ENCODE measurements around the gene C11orf65. TPM values are rescaled to one million over a fixed set of nuclear protein-coding genes. Genes with fewer than 3 reads are reported as not detected.
A peak's percentile ranks its signal among the peaks of the same experiment; 100 is the strongest.
"Not testable (repeated sequence)": the region's sequence is repeated elsewhere in the genome, so short reads cannot be mapped to it uniquely, and the experiment has no call there.

C11orf65 gene
- total RNA-seq, 2 experiments from 2014 or later: 1.0 to 2.0 TPM

DNA sequence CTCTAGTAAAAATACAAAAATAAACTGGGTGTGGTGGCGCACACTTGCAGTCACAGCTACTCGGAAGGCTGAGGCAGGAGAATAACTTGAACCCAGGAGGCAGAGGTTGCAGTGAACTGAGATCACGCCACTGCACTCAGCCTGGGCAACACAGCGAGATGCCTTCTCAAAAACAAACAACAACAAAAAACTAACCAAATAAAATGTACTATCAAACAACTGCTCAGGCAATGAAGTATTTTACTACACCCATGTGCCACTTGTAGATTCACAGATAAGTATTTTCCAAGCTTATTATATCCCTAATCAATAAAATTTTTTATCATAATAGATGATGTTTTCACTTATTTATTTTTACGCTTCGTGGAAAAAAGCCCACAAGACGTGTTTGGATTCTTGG is 924 bp downstream of the C11orf65 start:
- no peaks in the 10 kb centered on the region for H3K27me3 Mint-ChIP-seq
- DNase-seq: peak; percentile 10
- H3K4me3 Mint-ChIP-seq: peak overlapping the region; percentile 99
- ChIA-PET POLR2A (interaction anchor here (1.0 to 1.2 kb wide), 3 partner anchors 32 to 441 kb away, joined by 3 to 4 read pairs (median 3); partner anchors contain the start of gene POGLUT3), CTCF (no interaction called here)
- H3K9me3 Mint-ChIP-seq: no peaks in the 10 kb centered on the region
- intact Hi-C loops (cut with micrococcal nuclease): loop anchor here (5.0 to 10.0 kb wide), 6 partner anchors 122 to 622 kb away; no protein-coding TSS in a partner anchor
- H3K27ac Mint-ChIP-seq: peak overlapping the region; percentile 99
- H3K4me1 Mint-ChIP-seq (ENCODE audit: low read depth): peaks cover 3% of the 10 kb centered on the region
- no peaks in the 10 kb centered on the region for H3K36me3 Mint-ChIP-seq

GRCh38 chr11:108453207-108453835 is 14.0 kb downstream of the C11orf65 start:
- intact Hi-C loops (cut with micrococcal nuclease): no loop called here
- ChIA-PET CTCF (no interaction called here), POLR2A (no interaction called here)
- no peaks in the 10 kb centered on the region for H3K4me1 Mint-ChIP-seq (ENCODE audit: low read depth)
- DNase-seq: no peak
- H3K4me3 Mint-ChIP-seq: no peak overlapping the region
- H3K9me3 Mint-ChIP-seq: peaks cover 26% of the 10 kb centered on the region
- H3K27ac Mint-ChIP-seq: no peak overlapping the region
- no peaks in the 10 kb centered on the region for H3K27me3 Mint-ChIP-seq
- peaks cover 7% of the 10 kb centered on the region for H3K36me3 Mint-ChIP-seq

DNA sequence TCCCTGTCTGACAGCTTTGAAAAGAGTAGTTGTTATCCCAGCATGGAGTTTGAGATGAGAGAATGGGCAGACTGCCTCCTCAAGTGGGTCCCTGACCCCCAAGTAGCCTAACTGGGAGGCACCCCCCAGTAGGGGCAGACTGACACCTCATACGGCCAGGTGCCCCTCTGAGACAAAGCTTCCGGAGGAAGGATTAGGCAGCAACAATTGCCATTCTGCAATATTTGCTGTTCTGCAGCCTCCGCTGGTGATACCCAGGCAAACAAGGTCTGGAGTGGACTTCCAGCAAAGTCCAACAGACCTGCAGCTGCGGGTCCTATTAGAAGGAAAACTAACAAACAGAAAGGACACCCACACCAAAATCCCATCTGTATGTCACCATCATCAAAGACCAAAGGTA is 25.9 kb downstream of the C11orf65 start:
- intact Hi-C loops (cut with micrococcal nuclease); DNase-seq; H3K4me3 Mint-ChIP-seq; H3K36me3 Mint-ChIP-seq; CTCF ChIA-PET; H3K27me3 Mint-ChIP-seq; H3K9me3 Mint-ChIP-seq; POLR2A ChIA-PET; H3K4me1 Mint-ChIP-seq (ENCODE audit: low read depth); H3K27ac Mint-ChIP-seq: not testable (repeated sequence)

- H3K36me3 Mint-ChIP-seq: peaks cover 5% of the 10 kb centered on the region
- H3K27me3 Mint-ChIP-seq: no peaks in the 10 kb centered on the region
- POLR2A ChIA-PET: no interaction called here
- CTCF ChIA-PET: interaction anchor here (0.6 kb wide), 1 partner anchor 126 kb away, joined by 3 read pairs; no protein-coding TSS in a partner anchor
- intact Hi-C loops (cut with micrococcal nuclease): no loop called here
- no peak overlapping the region for H3K27ac Mint-ChIP-seq
- H3K4me1 Mint-ChIP-seq (ENCODE audit: low read depth): no peaks in the 10 kb centered on the region
- DNase-seq: no peak
- peaks cover 8% of the 10 kb centered on the region for H3K9me3 Mint-ChIP-seq
- H3K4me3 Mint-ChIP-seq: no peak overlapping the region
Observed at GRCh38 chr11:108436594-108436993, 30.7 kb downstream of the C11orf65 start.

GRCh38 chr11:108435066-108435465 is 32.3 kb downstream of the C11orf65 start:
- H3K36me3 Mint-ChIP-seq: peaks cover 5% of the 10 kb centered on the region
- POLR2A ChIA-PET: no interaction called here
- no peaks in the 10 kb centered on the region for H3K27me3 Mint-ChIP-seq
- intact Hi-C loops (cut with micrococcal nuclease): no loop called here
- no peaks in the 10 kb centered on the region for H3K4me1 Mint-ChIP-seq (ENCODE audit: low read depth)
- DNase-seq: no peak
- H3K4me3 Mint-ChIP-seq: no peak overlapping the region
- CTCF ChIA-PET: no interaction called here
- peaks cover 4% of the 10 kb centered on the region for H3K9me3 Mint-ChIP-seq
- no peak overlapping the region for H3K27ac Mint-ChIP-seq

DNA sequence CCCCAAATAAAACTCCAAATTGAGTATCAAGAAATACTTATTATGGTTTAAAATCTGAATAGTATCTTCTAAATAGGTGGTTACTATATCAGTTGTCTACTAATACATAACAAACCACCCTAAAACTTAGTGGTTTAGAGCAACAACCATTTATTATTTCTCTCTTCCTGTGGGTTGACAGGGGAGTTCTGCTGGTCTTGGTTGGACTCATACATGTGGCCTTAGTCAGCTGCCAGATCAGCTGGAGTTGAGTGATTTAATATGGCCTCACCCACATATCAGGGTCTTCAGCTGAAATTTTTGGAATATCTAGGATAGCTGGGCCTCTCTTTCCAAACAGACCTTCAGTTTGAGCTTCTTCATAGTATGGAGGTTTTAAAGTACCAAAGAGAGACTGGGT is 34.5 kb downstream of the C11orf65 start:
- ChIA-PET CTCF (no interaction called here), POLR2A (no interaction called here)
- H3K4me1 Mint-ChIP-seq (ENCODE audit: low read depth): no peaks in the 10 kb centered on the region
- H3K36me3 Mint-ChIP-seq: peaks cover 5% of the 10 kb centered on the region
- no peak overlapping the region for H3K4me3 Mint-ChIP-seq
- intact Hi-C loops (cut with micrococcal nuclease): no loop called here
- no peak for DNase-seq
- H3K9me3 Mint-ChIP-seq: peaks cover 4% of the 10 kb centered on the region
- no peaks in the 10 kb centered on the region for H3K27me3 Mint-ChIP-seq
- no peak overlapping the region for H3K27ac Mint-ChIP-seq

- CTCF ChIA-PET: no interaction called here
- Mint-ChIP-seq H3K4me3 (no peak overlapping the region), H3K9me3 (peaks cover 5% of the 10 kb centered on the region)
Observed at GRCh38 chr11:108431997-108432396, 35.3 kb downstream of the C11orf65 start.

DNA sequence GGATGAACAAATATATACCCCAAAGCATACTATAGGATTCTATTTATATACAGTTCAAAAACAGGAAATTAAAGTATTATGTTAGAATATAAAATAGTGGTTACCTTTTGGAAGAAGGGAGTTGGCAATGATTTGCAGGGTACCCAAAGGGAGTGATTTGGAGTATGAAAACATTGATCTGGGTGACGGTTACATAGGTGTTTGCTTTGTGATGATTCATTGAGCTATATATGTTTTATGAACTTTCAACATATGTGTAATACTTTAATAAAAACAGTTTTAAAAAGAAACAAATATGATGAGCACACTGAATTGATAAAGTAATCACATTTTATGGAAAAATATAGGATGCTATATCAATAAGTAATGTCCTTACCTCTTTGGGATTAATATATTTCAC is 36.0 kb downstream of the C11orf65 start:
- intact Hi-C loops (cut with micrococcal nuclease): no loop called here
- no peaks in the 10 kb centered on the region for H3K27me3 Mint-ChIP-seq
- H3K4me3 Mint-ChIP-seq: no peak overlapping the region
- no peaks in the 10 kb centered on the region for H3K4me1 Mint-ChIP-seq (ENCODE audit: low read depth)
- H3K9me3 Mint-ChIP-seq: peaks cover 8% of the 10 kb centered on the region
- ChIA-PET CTCF (no interaction called here), POLR2A (no interaction called here)
- H3K27ac Mint-ChIP-seq: no peak overlapping the region
- DNase-seq: no peak
- peaks cover 5% of the 10 kb centered on the region for H3K36me3 Mint-ChIP-seq

More at GRCh38 chr11:108431997-108432396, 35.3 kb downstream of the C11orf65 start:
- POLR2A ChIA-PET: no interaction called here
- H3K4me1 Mint-ChIP-seq (ENCODE audit: low read depth): no peaks in the 10 kb centered on the region
- H3K27ac Mint-ChIP-seq: no peak overlapping the region
- peaks cover 5% of the 10 kb centered on the region for H3K36me3 Mint-ChIP-seq
- DNase-seq: no peak
- intact Hi-C loops (cut with micrococcal nuclease): no loop called here
- H3K27me3 Mint-ChIP-seq: no peaks in the 10 kb centered on the region

DNA sequence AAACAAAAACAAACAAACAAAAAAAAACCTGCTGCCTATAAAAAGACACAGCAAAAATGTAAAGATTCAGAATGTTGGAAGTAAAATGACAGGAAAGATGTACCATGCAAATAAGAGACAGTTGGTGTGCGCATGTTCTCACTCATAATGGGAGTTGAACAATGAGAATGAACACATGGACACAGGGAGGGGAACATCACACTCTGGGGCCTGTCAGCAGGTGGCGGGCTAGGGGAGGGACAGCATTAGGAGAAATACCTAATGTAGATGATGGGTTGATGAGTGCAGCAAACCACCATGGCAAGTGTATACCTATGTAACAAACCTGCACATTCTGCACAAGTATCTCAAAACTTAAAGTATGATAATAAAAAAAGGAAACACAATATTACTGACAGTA is 49.8 kb downstream of the C11orf65 start:
- peak; percentile 43 for DNase-seq
- POLR2A ChIA-PET; CTCF ChIA-PET; H3K27ac Mint-ChIP-seq; H3K9me3 Mint-ChIP-seq; H3K36me3 Mint-ChIP-seq; H3K4me3 Mint-ChIP-seq; H3K4me1 Mint-ChIP-seq (ENCODE audit: low read depth); H3K27me3 Mint-ChIP-seq: not testable (repeated sequence)
- intact Hi-C loops (cut with micrococcal nuclease): loop anchor here (1.0 kb wide), 1 partner anchor 231 kb away; no protein-coding TSS in a partner anchor

DNA sequence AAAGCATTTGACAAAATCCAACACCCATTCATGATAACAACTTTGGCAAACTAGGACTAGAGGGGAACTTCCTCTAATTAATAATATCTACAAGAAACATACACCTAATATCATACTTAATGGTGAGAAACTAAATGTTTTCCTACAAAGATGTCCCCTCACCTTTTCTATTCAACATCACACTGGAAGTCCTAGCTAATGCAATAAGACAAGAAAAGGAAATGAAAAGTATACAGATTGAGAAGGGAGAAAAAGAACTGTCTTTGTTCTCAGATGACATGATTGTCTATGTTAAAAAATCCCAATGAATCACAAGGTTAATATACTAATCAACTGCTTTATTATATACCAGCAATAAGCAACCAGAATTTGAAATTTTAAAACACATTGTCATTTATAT is 52.4 kb downstream of the C11orf65 start:
- Mint-ChIP-seq H3K4me1 (ENCODE audit: low read depth) (no peaks in the 10 kb centered on the region), H3K4me3 (no peak overlapping the region), H3K27me3 (no peaks in the 10 kb centered on the region), H3K36me3 (no peaks in the 10 kb centered on the region), H3K27ac (no peak overlapping the region), H3K9me3 (peaks cover 9% of the 10 kb centered on the region)
- intact Hi-C loops (cut with micrococcal nuclease): no loop called here
- DNase-seq: no peak
- ChIA-PET CTCF (no interaction called here), POLR2A (no interaction called here)

- POLR2A ChIA-PET: no interaction called here
- H3K9me3 Mint-ChIP-seq: no peaks in the 10 kb centered on the region
- DNase-seq: no peak
- intact Hi-C loops (cut with micrococcal nuclease): no loop called here
- H3K27ac Mint-ChIP-seq: no peak overlapping the region
- H3K4me1 Mint-ChIP-seq (ENCODE audit: low read depth): no peaks in the 10 kb centered on the region
- CTCF ChIA-PET: no interaction called here
- H3K27me3 Mint-ChIP-seq: no peaks in the 10 kb centered on the region
- H3K36me3 Mint-ChIP-seq: no peaks in the 10 kb centered on the region
- no peak overlapping the region for H3K4me3 Mint-ChIP-seq
Observed at GRCh38 chr11:108405706-108406105, 61.6 kb downstream of the C11orf65 start.

DNA sequence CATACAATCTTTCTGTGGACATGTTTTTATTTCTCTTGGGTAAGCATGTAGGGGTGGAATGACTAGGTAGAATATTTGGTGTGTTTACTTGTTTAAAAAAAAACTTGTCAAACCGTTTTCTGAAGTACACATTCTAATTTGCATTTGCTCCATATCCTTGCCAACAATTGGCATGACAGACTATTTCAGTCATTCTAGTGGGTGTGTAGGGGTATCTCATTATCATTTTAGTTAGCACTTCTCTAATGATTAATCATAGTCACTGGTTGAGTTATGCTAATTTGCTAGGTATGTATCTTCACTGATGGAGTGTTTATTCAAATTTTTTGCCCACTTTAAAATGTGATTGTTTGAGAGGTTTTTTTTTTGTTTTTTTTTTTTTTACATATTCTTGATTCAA is 64.3 kb downstream of the C11orf65 start:
- Mint-ChIP-seq H3K36me3 (no peaks in the 10 kb centered on the region), H3K4me3 (no peak overlapping the region), H3K4me1 (ENCODE audit: low read depth) (no peaks in the 10 kb centered on the region), H3K9me3 (no peaks in the 10 kb centered on the region), H3K27ac (no peak overlapping the region), H3K27me3 (no peaks in the 10 kb centered on the region)
- no peak for DNase-seq
- ChIA-PET CTCF (no interaction called here), POLR2A (no interaction called here)
- intact Hi-C loops (cut with micrococcal nuclease): no loop called here

GRCh38 chr11:108402241-108402640 is 65.1 kb downstream of the C11orf65 start:
- no peaks in the 10 kb centered on the region for H3K4me1 Mint-ChIP-seq (ENCODE audit: low read depth)
- H3K27me3 Mint-ChIP-seq: no peaks in the 10 kb centered on the region
- CTCF ChIA-PET: no interaction called here
- no peak for DNase-seq
- no peaks in the 10 kb centered on the region for H3K9me3 Mint-ChIP-seq
- POLR2A ChIA-PET: no interaction called here
- intact Hi-C loops (cut with micrococcal nuclease): no loop called here
- no peak overlapping the region for H3K4me3 Mint-ChIP-seq
- no peaks in the 10 kb centered on the region for H3K36me3 Mint-ChIP-seq
- H3K27ac Mint-ChIP-seq: no peak overlapping the region
